ENCODE results near the gene VIPR2. TPM values are rescaled to one million over a fixed set of nuclear protein-coding genes. Genes with fewer than 3 reads are reported as not detected.

VIPR2 gene
- polyA plus RNA-seq, 1 experiment: not detected

GRCh38 chr7:159098424-159098786 is 46.3 kb downstream of the VIPR2 start:
- CTCF ChIA-PET: no interaction called here
- Histone ChIP-seq H3K36me3 (ENCODE audit: control insufficient read depth, insufficient read depth, low read length) (no peaks in the 10 kb centered on the region), H3K27me3 (ENCODE audit: control insufficient read depth, insufficient read depth, low read length) (no peaks in the 10 kb centered on the region), H3K4me3 (ENCODE audit: low read depth, low read length) (no peak overlapping the region)
- no peak for TF ChIP-seq CTCF (IDR thresholded peaks at IDR 0.05; ENCODE audit: insufficient read depth, low read depth, low read length)
- no peak for DNase-seq (ENCODE audit: low read depth)
- POLR2A ChIA-PET: no interaction called here

- no peaks in the 10 kb centered on the region for H3K27me3 ChIP-seq (ENCODE audit: control insufficient read depth, insufficient read depth, low read length)
- ChIA-PET CTCF (no interaction called here), POLR2A (no interaction called here)
- no peaks in the 10 kb centered on the region for H3K36me3 ChIP-seq (ENCODE audit: control insufficient read depth, insufficient read depth, low read length)
- DNase-seq (ENCODE audit: low read depth): no peak
- H3K4me3 ChIP-seq (ENCODE audit: low read depth, low read length): no peak overlapping the region
- no peak for TF ChIP-seq CTCF (IDR thresholded peaks at IDR 0.05; ENCODE audit: insufficient read depth, low read depth, low read length)
Observed at GRCh38 chr7:159097661-159098423, 46.8 kb downstream of the VIPR2 start.

- Histone ChIP-seq H3K4me3 (ENCODE audit: low read depth, low read length) (no peak overlapping the region), H3K27me3 (ENCODE audit: control insufficient read depth, insufficient read depth, low read length) (no peaks in the 10 kb centered on the region), H3K36me3 (ENCODE audit: control insufficient read depth, insufficient read depth, low read length) (no peaks in the 10 kb centered on the region)
- TF ChIP-seq CTCF (IDR thresholded peaks at IDR 0.05; ENCODE audit: insufficient read depth, low read depth, low read length): no peak
- ChIA-PET CTCF (no interaction called here), POLR2A (no interaction called here)
- DNase-seq (ENCODE audit: low read depth): no peak
Observed at GRCh38 chr7:159096736-159097581, 47.7 kb downstream of the VIPR2 start.

GRCh38 chr7:159095979-159096411 is 48.7 kb downstream of the VIPR2 start:
- ChIA-PET POLR2A (no interaction called here), CTCF (no interaction called here)
- Histone ChIP-seq H3K36me3 (ENCODE audit: control insufficient read depth, insufficient read depth, low read length) (no peaks in the 10 kb centered on the region), H3K27me3 (ENCODE audit: control insufficient read depth, insufficient read depth, low read length) (no peaks in the 10 kb centered on the region), H3K4me3 (ENCODE audit: low read depth, low read length) (no peak overlapping the region)
- TF ChIP-seq CTCF (IDR thresholded peaks at IDR 0.05; ENCODE audit: insufficient read depth, low read depth, low read length): no peak
- DNase-seq (ENCODE audit: low read depth): no peak
